Spleen (tissue), 11 donors: ENCODE data around the gene CLMP. TPM values are rescaled to one million over a fixed set of nuclear protein-coding genes. Genes with fewer than 3 reads are reported as not detected.
A peak's percentile ranks its signal among the peaks of the same experiment; 100 is the strongest.

Experiments
- DNase-seq: peaks from one replicate; pipeline ENCODE4 v3.0.0-alpha.2; 2020
- H3K27ac ChIP-seq, 8 donors: fragments of 200-600 bp; sonication (generic) in 7 of 8; 1 replicate in 4 of 8; 2 replicates in 4 of 8; pipeline versions ENCODE4 v1.5.0 to v1.8.0; 2016 to 2021; ENCODE audit warnings: inconsistent platforms in 4 of 8, mild to moderate bottlenecking in 4 of 8, moderate library complexity in 1 of 8
- H3K27me3 ChIP-seq, 7 donors: fragments of 200-600 bp; sonication (generic) in 6 of 7; replicated peaks in 1 of 7; 1 replicate in 4 of 7; 2 replicates in 3 of 7; pipeline versions ENCODE4 v1.5.0 to v1.8.0; 2016 to 2021; ENCODE audit warnings: inconsistent platforms in 3 of 7, mild to moderate bottlenecking in 1 of 7
- H3K36me3 ChIP-seq, 6 donors: fragments of 200-600 bp; sonication (generic) in 5 of 6; 1 replicate in 4 of 6; 2 replicates in 2 of 6; pipeline versions ENCODE4 v1.5.0 to v1.8.0; 2016 to 2021; ENCODE audit warnings: inconsistent platforms in 2 of 6
- H3K4me1 ChIP-seq, 6 donors: fragments of 200-600 bp; sonication (generic) in 5 of 6; 1 replicate in 3 of 6; 2 replicates in 3 of 6; pipeline versions ENCODE4 v1.5.0 to v1.8.0; 2016 to 2021; ENCODE audit warnings: inconsistent platforms in 3 of 6
- H3K4me3 ChIP-seq, 8 donors: fragments of 200-600 bp; sonication (generic) in 7 of 8; 1 replicate in 4 of 8; 2 replicates in 4 of 8; pipeline versions ENCODE4 v1.5.0 to v1.8.0; 2016 to 2021; ENCODE audit warnings: inconsistent platforms in 4 of 8, mild to moderate bottlenecking in 4 of 8, moderate library complexity in 2 of 8
- H3K9me3 ChIP-seq, 8 donors: fragments of 200-600 bp; sonication (generic) in 7 of 8; 1 replicate in 4 of 8; 2 replicates in 4 of 8; pipeline versions ENCODE4 v1.5.0 to v1.8.0; 2016 to 2021; ENCODE audit warnings: inconsistent platforms in 4 of 8
- POLR2A ChIP-seq, 3 donors: fragments of 450-650 bp; IDR thresholded peaks; one replicate each; pipeline ENCODE4 v1.5.1; 2017; ENCODE audit warnings: antibody characterized with exemption in 3 of 3, mild to moderate bottlenecking in 1 of 3
- POLR2AphosphoS5 ChIP-seq, 3 donors: sonication (generic); formaldehyde crosslinking; IDR thresholded peaks; one replicate each; pipeline ENCODE4 v1.5.1; 2017; ENCODE audit warnings: antibody characterized with exemption in 3 of 3
- WGBS, 5 donors: extraction: QIAGEN DNeasy Blood & Tissue Kit in 3 of 5; methylation state at CpG; one replicate each; pipeline versions ENCODE4 v1.1.5 to v1.1.7; 2013 to 2018; 5-methylcytosine and 5-hydroxymethylcytosine counted together
- intact Hi-C: fragments of 100-400 bp; cut with DNase I; formaldehyde crosslinking; loops from one replicate; pipeline ENCODE4 v1.15.0; 2023; ENCODE audit warnings: low total_unique reads
- polyA plus RNA-seq, 3 donors: library from polyadenylated mRNA; stranded (reverse); fragments of 200-250 nt; gene quantifications; one replicate each; pipeline ENCODE4 v1.2.1, GENCODE V29; 2013
- total RNA-seq, 7 donors: library from RNA; depleted of rRNA in 3 of 7; stranded (reverse); fragments of >200 nt in 3 of 7; fragmentation: NEBNext Ultra II Directional in 4 of 7; extraction: Animal tissue kit (Norgen Biotek cat#: 25700) in 4 of 7; gene quantifications; one replicate each; pipeline versions ENCODE4 v1.1.0 to v1.2.1, GENCODE V29; 2016 to 2021
- TF ChIP-seq, protein P1 (sequence below), 11 experiments: fragments of 200-600 bp in 7 of 11; fragments of 450-650 bp in 4 of 11; sonication (generic) in 4 of 11; IDR thresholded peaks in 8 of 11; conservative IDR thresholded peaks in 3 of 11; 1 replicate in 7 of 11; 2 replicates in 4 of 11; pipeline versions ENCODE4 v1.4.0 to v1.8.0; 2016 to 2021; ENCODE audit warnings: antibody characterized with exemption in 11 of 11, inconsistent platforms in 4 of 11, mild to moderate bottlenecking in 1 of 11
- donor health status: healthy with polysubstance abuse.
- donor health status: DM: no; HTN: no; CAD: no; lungs with moderate emphysema.
- donor health status: DM: no; HTN: no; CAD: no.
- donor health status: Bipolar disorder and iron deficiency.
- donor health status: healthy.
- donor health status: DM: no; HTN: no; CAD: no.
- donor health status: DM: yes; HTN: yes; CAD: no.

The CLMP gene
- total and polyA plus RNA-seq, 10 donors, result 3.1 to 36.5 (median 13.1) TPM

DNA sequence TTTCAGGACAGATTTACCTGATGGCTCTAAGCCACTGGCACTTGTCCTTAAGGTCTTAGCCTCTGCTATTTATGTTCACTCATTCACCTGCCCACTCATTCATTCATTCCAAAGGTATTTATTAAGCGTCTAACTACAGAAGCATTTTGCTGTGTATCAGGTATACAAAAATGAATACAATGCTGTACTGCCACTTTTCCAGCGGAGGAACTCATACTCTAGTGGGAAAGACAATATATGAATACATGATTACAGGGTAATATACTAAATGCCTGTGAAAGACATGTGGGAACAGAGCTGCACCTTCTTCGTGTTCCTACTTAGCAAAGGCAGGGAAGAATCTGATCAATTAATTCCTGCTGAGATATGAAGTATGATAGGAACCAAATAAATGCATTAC lies 43.7 kb downstream of the CLMP start:
- no peak for DNase-seq
- intact Hi-C loops, result no loop called here
- H3K36me3 ChIP-seq, result no peaks in the 10 kb centered on the region
- peaks cover 0 to under 1% (median 0%) of the 10 kb centered on the region in 6 donors for H3K4me1 ChIP-seq
- H3K4me3 ChIP-seq, result no peak overlapping the region
- H3K27ac ChIP-seq, result no peak overlapping the region
- WGBS, 5 donors, result 86 to 96% (median 91%) methylated on average over 3 of the region's 3 CpGs
- no peaks in the 10 kb centered on the region for H3K27me3 ChIP-seq
- TF ChIP-seq, protein P1, sequence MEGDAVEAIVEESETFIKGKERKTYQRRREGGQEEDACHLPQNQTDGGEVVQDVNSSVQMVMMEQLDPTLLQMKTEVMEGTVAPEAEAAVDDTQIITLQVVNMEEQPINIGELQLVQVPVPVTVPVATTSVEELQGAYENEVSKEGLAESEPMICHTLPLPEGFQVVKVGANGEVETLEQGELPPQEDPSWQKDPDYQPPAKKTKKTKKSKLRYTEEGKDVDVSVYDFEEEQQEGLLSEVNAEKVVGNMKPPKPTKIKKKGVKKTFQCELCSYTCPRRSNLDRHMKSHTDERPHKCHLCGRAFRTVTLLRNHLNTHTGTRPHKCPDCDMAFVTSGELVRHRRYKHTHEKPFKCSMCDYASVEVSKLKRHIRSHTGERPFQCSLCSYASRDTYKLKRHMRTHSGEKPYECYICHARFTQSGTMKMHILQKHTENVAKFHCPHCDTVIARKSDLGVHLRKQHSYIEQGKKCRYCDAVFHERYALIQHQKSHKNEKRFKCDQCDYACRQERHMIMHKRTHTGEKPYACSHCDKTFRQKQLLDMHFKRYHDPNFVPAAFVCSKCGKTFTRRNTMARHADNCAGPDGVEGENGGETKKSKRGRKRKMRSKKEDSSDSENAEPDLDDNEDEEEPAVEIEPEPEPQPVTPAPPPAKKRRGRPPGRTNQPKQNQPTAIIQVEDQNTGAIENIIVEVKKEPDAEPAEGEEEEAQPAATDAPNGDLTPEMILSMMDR (IDR thresholded peaks at IDR 0.05 in 8 of 11, conservative IDR thresholded peaks at IDR 0.05 in 3 of 11), result no peak
- no peak for TF ChIP-seq POLR2AphosphoS5 (IDR thresholded peaks at IDR 0.05)
- no peak for TF ChIP-seq POLR2A (IDR thresholded peaks at IDR 0.05)
- peaks cover 0 to 7% (median 0%) of the 10 kb centered on the region in 8 donors for H3K9me3 ChIP-seq

DNA sequence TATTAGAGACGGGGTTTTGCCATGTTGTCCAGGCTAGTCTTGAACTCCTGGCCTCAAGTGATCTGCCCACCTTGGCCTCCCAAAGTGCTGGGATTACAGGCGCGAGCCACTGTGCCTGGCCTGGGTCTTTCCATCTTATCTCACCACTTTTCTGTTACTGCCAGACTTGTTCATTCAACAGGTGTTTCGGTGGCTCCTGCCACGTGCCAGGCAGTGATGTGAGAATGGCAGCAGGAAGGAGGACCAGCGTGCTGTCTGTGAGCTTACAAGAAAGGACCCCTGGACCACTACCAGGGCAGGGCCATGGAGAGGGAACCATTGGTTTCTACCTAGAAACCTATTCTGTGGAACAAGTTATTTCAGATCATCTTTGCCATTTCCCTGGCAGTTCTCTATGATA lies 44.2 kb downstream of the CLMP start:
- no peak for DNase-seq
- Histone ChIP-seq H3K27ac (no peak overlapping the region), H3K27me3 (no peaks in the 10 kb centered on the region), H3K4me1 (peaks cover 0 to 6% (median 1%) of the 10 kb centered on the region in 6 donors), H3K36me3 (no peaks in the 10 kb centered on the region), H3K4me3 (no peak overlapping the region), H3K9me3 (peaks cover 0 to 2% (median 0%) of the 10 kb centered on the region in 8 donors)
- TF ChIP-seq, protein P1 (IDR thresholded peaks at IDR 0.05 in 8 of 11, conservative IDR thresholded peaks at IDR 0.05 in 3 of 11), result no peak
- TF ChIP-seq POLR2A (IDR thresholded peaks at IDR 0.05) (no peak), POLR2AphosphoS5 (IDR thresholded peaks at IDR 0.05) (no peak)
- intact Hi-C loops, result no loop called here
- WGBS, 5 donors, result 86 to 91% (median 91%) methylated on average over 6 of the region's 6 CpGs

DNA sequence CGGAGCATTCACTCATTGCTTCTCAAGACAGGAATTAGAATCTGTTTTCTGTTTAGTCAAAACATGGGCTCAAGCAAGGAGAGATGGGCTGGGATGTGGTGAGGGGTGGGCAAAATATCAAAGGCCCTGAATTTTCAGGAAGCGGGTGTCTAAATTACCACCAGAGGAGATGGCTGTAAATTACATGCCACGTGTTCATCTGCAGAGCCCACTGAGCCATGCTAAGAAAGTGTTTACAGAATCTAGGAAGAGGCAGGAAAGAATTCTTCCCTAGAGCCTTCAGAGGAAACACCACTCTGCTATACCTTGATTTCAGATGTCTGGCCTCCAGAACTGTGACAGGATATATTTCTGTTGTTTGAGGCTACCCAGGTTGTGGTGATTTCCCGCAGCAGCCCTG lies 46.1 kb downstream of the CLMP start:
- Histone ChIP-seq H3K4me3 (no peak overlapping the region), H3K27me3 (no peaks in the 10 kb centered on the region), H3K4me1 (peaks cover 0 to 20% (median 8%) of the 10 kb centered on the region in 6 donors), H3K36me3 (no peaks in the 10 kb centered on the region), H3K27ac (no peak overlapping the region), H3K9me3 (no peaks in the 10 kb centered on the region)
- WGBS, 5 donors, result 78 to 87% (median 81%) methylated on average over 4 of the region's 4 CpGs
- intact Hi-C loops, result no loop called here
- DNase-seq, result no peak
- TF ChIP-seq POLR2A (IDR thresholded peaks at IDR 0.05), result no peak
- TF ChIP-seq, protein P1 (IDR thresholded peaks at IDR 0.05 in 8 of 11, conservative IDR thresholded peaks at IDR 0.05 in 3 of 11), result no peak

DNA sequence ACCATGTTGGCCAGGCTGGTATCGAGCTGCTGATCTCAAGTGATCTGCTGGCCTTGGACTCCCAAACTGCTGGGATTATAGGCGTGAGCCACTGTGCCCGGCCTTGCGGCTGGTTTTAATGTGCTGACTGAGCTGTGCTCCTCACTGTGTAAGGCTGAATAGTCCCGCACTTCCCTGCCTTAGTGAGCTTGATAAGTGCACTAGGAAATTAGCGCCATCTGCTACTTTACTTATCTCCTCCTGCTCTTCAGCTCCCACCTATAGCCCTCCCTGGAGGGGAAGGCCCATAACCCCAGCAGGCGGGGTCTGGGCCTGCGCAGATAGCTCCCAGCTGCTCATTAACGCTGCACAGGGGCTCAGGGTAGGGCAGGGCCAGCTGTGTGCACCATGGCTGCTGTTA lies 49.4 kb downstream of the CLMP start:
- Histone ChIP-seq H3K36me3 (no peaks in the 10 kb centered on the region), H3K27me3 (no peaks in the 10 kb centered on the region), H3K27ac (peak overlapping the region in 5 of 8 donors; percentile 52 to 76 (median 64)), H3K9me3 (no peaks in the 10 kb centered on the region), H3K4me3 (no peak overlapping the region), H3K4me1 (peaks cover 0 to 20% (median 8%) of the 10 kb centered on the region in 6 donors)
- no peak for DNase-seq
- intact Hi-C loops, result no loop called here
- peak in 1 of 3 donors; percentile 26 for TF ChIP-seq POLR2AphosphoS5 (IDR thresholded peaks at IDR 0.05)
- TF ChIP-seq, protein P1 (IDR thresholded peaks at IDR 0.05 in 8 of 11, conservative IDR thresholded peaks at IDR 0.05 in 3 of 11), result no peak
- WGBS, 5 donors, result 62 to 81% (median 75%) methylated on average over 9 of the region's 9 CpGs
